HG03575 (cell line): Measurements from ENCODE around the gene UQCRC1.

Source experiments
- ATAC-seq: cut with Tn5 transposase; IDR thresholded peaks from one replicate; pipeline ENCODE4 v1.9.1; 2021; ENCODE audit not compliant: unreplicated experiment, insufficient number of reproducible peaks, low FRiP score; ENCODE audit errors: extremely low read depth

Gene UQCRC1

GRCh38 chr3:48587686-48588085 lies 21.8 kb downstream of the UQCRC1 start:
- ATAC-seq, result no peak

DNA sequence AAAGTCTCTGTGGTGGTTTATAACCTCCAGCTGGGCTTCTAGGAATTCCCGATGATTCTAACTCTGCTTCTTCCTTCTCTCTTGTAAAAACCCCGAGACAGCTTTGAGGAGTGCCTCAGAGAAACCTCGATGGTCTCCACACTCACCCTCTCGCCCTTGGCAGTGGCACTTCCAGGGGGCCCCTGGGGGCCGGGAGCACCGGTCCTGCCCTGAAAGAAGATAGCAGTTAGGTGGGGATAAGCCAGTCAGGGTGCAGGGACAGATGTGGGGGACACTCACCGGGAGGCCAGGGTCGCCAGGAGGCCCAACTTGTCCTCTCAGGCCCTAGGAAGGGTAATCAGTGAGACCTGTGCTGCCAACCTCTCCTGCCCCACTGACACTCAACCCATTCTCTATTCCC lies 24.0 kb downstream of the UQCRC1 start:
- ATAC-seq, result no peak

- no peak for ATAC-seq
Observed at GRCh38 chr3:48584836-48585235, 24.6 kb downstream of the UQCRC1 start.

DNA sequence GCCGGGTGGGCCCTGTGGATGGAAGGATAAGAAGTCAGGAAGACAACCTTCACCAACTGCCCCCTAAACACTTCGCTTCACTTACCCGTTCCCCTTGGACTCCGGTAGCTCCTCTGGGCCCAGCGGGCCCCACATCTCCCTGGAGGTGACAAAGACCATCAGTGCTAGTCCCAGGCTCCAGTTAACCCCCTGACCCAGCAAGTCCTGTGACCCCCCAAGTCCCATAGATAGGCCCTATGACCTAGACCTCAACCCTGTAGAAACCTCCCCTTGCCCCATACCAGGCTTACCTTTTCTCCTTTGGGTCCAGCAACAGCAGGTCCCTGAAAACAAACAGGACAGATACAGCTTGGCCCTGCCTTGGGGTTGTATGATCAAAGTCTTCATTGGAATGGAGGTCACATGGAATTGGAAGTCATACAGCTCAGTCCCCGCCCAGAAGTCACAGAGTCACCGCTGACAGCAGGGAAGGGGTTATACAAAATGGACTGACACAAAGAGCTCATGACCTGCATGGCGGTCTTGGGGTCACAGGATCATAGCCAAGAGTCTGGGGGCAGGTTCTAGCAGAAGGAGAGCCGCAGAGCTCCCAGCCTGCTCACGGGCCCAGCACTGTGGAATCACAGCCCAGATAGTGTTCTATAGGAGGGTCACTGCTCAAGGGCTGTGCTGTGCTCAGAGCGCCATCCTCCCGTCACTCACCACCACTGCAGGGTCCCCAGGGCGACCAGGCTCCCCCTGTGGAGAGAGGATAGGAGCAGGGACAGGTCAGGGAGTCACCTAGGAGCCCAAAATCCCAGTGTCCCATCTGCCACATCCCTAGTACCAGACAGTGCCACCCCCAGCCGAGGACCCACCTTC lies 27.6 kb downstream of the UQCRC1 start:
- no peak for ATAC-seq

DNA sequence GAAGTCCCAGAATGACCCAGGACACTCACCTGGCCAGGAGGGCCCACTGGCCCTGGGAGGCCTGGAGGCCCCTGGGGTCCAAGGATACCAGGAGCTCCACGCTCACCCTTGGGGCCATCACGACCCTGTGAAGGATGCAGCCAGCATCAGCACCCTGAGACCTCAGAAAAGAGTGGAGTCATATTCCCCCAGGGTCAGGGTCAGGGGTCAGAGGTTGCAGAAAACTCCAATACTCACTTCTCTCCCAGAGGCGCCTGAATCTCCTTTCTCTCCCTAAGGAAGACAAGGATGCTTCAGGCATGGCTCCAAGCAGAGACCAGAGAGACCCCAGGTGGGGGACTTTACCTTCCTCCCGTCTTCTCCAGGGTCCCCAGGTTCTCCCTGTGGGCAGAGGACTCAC lies 32.8 kb downstream of the UQCRC1 start:
- no peak for ATAC-seq

GRCh38 chr3:48575366-48575765 lies 34.1 kb downstream of the UQCRC1 start:
- no peak for ATAC-seq

DNA sequence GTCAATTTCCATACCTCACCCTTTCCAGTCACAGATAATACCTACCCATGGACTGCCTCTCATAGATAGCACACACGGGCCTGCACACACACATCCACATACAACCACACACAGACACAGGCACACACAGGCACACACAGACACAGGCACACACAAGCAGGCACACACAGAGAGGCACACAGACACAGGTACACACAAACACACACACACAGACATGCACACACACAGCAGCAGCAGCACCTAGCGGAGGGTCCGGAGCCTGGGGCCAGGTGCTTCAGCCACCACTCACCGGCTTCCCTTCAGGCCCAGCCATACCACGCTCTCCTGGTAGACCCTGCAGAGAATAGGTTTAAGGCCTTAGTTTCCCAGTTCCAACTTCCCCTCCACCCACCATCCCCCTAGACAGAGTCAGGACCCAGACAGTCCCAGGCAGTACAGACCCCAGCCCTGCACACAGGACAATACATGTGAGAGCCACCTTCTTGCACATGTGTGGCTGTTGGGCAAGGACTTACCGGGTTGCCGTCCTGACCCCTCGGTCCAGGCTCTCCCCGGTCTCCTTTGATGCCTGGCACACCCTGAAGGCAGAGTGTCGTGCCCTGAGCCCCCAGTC lies 35.4 kb downstream of the UQCRC1 start:
- ATAC-seq, result no peak

DNA sequence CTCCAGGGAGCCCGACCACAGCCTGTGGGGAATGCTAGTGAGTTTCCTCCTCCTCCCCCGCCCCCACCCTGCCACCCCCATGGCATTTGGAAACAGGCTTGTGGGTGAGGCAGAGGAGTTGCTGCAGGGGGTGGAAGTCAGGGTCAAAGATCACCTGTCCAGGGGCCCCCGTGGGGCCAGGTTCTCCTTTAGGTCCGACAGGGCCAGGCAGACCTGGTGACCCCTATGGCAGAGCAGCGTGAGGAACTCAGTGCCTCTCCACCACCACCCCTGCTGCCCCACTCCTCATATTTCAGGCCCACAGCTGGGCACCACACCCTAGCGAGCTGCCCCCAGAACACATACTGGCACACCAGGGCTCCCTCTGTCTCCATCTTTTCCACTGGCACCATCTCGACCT lies 36.9 kb downstream of the UQCRC1 start:
- ATAC-seq, result no peak

- ATAC-seq, result no peak
Observed at GRCh38 chr3:48571938-48572337, 37.5 kb downstream of the UQCRC1 start.

DNA sequence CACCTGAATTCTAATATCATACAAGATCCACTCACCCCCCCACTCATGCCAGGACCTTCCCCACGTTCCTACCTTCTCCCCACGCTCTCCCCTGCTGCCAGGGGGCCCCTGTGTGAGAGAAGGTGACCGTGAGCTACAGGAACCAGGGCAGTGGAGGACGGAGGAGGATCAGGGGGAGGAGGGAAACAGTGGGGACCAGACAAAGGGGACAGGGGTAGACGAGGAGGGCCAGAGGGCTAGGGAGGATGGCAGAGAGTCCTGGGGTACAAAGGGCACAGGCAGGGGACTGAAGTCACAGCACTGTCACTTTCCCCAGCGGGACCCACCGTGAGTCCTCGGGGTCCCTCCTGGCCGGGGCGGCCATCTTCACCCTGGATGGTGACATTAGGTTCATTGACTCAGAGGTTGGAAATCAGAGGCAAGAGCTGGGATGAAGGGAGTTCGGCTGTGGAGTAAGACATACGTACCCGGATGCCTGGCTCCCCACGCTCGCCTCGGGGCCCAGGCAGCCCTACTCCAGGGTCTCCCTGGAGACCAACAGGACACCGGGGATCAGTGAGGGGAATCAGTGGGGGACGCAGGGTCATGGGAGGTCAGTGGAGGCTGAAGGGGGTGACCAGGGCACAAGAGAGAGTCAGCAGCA lies 39.5 kb downstream of the UQCRC1 start:
- ATAC-seq, result no peak

- no peak for ATAC-seq
Observed at GRCh38 chr3:48569400-48569799, 40.0 kb downstream of the UQCRC1 start.

- no peak for ATAC-seq
Observed at GRCh38 chr3:48568476-48568875, 41.0 kb downstream of the UQCRC1 start.

GRCh38 chr3:48567500-48567899 lies 41.9 kb downstream of the UQCRC1 start:
- no peak for ATAC-seq

DNA sequence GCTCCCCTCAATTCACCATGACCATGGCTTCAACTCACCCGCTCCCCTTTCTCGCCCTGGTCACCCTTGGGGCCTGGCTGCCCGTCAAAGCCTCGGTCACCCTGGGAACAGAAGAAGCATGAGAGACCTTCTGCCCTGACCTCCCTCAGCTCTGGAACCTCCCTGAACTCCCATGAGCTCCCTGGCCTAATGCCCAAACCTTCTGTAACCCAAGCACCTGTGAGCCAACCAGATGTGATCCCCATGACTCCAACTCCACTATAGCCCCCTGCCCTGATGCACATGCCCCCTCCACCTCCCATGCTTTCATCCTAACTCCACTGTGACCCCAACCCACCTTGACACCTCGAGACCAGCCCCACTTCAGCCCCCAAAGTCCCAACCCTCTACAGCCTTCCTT lies 42.4 kb downstream of the UQCRC1 start:
- ATAC-seq, result no peak

GRCh38 chr3:48566401-48566760 lies 43.1 kb downstream of the UQCRC1 start:
- no peak for ATAC-seq

DNA sequence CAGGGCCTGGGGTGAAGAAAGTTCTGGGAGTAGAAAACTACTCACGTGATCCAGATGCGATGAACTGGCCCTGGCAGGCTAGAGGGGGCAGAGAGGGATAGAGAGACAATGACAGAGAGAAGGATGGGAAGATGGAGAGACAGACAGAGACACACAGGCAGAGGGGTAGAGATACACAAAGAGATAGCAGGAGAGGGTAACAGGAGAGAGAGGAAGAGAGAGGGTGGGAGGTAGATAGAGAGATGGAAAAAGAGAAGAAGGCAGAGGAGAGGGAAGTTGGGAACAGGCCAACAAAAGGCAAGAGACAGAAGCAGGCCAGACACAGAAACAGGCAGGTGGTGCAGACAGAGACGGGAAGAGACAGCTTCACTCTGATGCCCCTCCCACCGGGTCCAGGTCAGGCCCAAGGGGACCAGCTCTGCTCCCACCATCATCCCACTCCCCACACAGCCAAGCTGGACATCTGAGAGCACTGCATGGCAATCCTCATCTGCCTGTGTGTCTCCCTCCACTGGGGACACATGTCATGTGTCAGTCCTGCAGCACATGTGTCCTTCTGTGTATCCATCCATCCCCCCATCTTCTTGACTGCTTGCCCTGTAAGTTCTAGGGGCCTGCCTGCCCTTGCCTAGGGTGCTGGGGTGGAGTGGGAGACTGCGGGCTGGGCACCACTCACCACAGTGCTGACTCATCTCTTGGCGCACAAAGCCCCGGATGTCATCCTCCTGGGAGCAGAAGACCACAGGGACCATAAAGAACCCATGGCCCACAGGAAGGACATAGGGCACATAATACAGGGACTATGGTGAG lies 43.6 kb downstream of the UQCRC1 start:
- no peak for ATAC-seq

GRCh38 chr3:48565186-48565585 lies 44.3 kb downstream of the UQCRC1 start:
- ATAC-seq, result no peak

- no peak for ATAC-seq
Observed at GRCh38 chr3:48564667-48565066, 44.8 kb downstream of the UQCRC1 start.

- no peak for ATAC-seq
Observed at GRCh38 chr3:48564022-48564421, 45.4 kb downstream of the UQCRC1 start.
